ENCODE data around the gene GNG2.

- TF ChIP-seq, protein P1, sequence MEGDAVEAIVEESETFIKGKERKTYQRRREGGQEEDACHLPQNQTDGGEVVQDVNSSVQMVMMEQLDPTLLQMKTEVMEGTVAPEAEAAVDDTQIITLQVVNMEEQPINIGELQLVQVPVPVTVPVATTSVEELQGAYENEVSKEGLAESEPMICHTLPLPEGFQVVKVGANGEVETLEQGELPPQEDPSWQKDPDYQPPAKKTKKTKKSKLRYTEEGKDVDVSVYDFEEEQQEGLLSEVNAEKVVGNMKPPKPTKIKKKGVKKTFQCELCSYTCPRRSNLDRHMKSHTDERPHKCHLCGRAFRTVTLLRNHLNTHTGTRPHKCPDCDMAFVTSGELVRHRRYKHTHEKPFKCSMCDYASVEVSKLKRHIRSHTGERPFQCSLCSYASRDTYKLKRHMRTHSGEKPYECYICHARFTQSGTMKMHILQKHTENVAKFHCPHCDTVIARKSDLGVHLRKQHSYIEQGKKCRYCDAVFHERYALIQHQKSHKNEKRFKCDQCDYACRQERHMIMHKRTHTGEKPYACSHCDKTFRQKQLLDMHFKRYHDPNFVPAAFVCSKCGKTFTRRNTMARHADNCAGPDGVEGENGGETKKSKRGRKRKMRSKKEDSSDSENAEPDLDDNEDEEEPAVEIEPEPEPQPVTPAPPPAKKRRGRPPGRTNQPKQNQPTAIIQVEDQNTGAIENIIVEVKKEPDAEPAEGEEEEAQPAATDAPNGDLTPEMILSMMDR (conservative IDR thresholded peaks at IDR 0.05; ENCODE audit: low read length) = no peak
- no peak for TF ChIP-seq EZH2phosphoT487 (IDR thresholded peaks at IDR 0.05; ENCODE audit: borderline replicate concordance, low read depth, low read length)
These were observed 36.7 kb upstream of the GNG2 start for GRCh38 chr14:51823706-51824105.

Data from OCI-LY7 (cell line).